Measurements from ENCODE around the gene PEX6.

- TF ChIP-seq POLR2AphosphoS5 (IDR thresholded peaks at IDR 0.05) = no peak
- no peak for TF ChIP-seq POLR2A (IDR thresholded peaks at IDR 0.05)
Measured at GRCh38 chr6:42937548-42938427, 41.2 kb downstream of the PEX6 start.

All from breast epithelium (tissue), 3 donors.